Spleen (tissue), 7 donors: ENCODE measurements around the gene HMMR.

Experiments
- CTCF ChIP-seq, 11 experiments: fragments of 200-600 bp in 7 of 11; fragments of 450-650 bp in 4 of 11; sonication (generic) in 4 of 11; IDR thresholded peaks in 8 of 11; conservative IDR thresholded peaks in 3 of 11; 1 replicate in 7 of 11; 2 replicates in 4 of 11; pipeline versions ENCODE4 v1.4.0 to v1.8.0; 2016 to 2021; ENCODE audit warnings: antibody characterized with exemption in 11 of 11, inconsistent platforms in 4 of 11, mild to moderate bottlenecking in 1 of 11
- POLR2AphosphoS5 ChIP-seq, 3 donors: sonication (generic); formaldehyde crosslinking; IDR thresholded peaks; one replicate each; pipeline ENCODE4 v1.5.1; 2017; ENCODE audit warnings: antibody characterized with exemption in 3 of 3
- donor health status: DM: no; HTN: no; CAD: no; lungs with moderate emphysema.
- donor health status: DM: no; HTN: no; CAD: no.
- donor health status: DM: no; HTN: no; CAD: no.

GRCh38 chr5:163448491-163448890, 11.9 kb upstream of the HMMR start:
- TF ChIP-seq CTCF (IDR thresholded peaks at IDR 0.05 in 8 of 11, conservative IDR thresholded peaks at IDR 0.05 in 3 of 11): no peak
- TF ChIP-seq POLR2AphosphoS5 (IDR thresholded peaks at IDR 0.05): no peak
